PC-3 (cell line): ENCODE results near the gene ZBED6.
A peak's percentile ranks its signal among the peaks of the same experiment; 100 is the strongest.

Source experiments
- CTCF ChIP-seq: fragments of 300-600 bp; sonication (generic); conservative IDR thresholded peaks from 2 replicates; pipeline ENCODE4 v1.5.1; 2017; ENCODE audit warnings: antibody characterized with exemption, low read depth, mild to moderate bottlenecking, low read length
- EZH2 ChIP-seq: fragments of 300-600 bp; sonication (generic); IDR thresholded peaks from one replicate; pipeline ENCODE4 v1.6.1; 2017; ENCODE audit warnings: antibody characterized with exemption, mild to moderate bottlenecking, low read length; ENCODE audit not compliant: unreplicated experiment

GRCh38 chr1:203835476-203835875 is 40.1 kb downstream of the ZBED6 start:
- peak; percentile 47 for TF ChIP-seq CTCF
- no peak for TF ChIP-seq EZH2
